CMK (cell line): ENCODE results near the gene KYAT1.

ENCODE experiments used
- DNase-seq: peaks from one replicate; pipeline ENCODE4 v3.0.0-alpha.2; 2010; ENCODE audit warnings: low read depth

The KYAT1 gene

DNA sequence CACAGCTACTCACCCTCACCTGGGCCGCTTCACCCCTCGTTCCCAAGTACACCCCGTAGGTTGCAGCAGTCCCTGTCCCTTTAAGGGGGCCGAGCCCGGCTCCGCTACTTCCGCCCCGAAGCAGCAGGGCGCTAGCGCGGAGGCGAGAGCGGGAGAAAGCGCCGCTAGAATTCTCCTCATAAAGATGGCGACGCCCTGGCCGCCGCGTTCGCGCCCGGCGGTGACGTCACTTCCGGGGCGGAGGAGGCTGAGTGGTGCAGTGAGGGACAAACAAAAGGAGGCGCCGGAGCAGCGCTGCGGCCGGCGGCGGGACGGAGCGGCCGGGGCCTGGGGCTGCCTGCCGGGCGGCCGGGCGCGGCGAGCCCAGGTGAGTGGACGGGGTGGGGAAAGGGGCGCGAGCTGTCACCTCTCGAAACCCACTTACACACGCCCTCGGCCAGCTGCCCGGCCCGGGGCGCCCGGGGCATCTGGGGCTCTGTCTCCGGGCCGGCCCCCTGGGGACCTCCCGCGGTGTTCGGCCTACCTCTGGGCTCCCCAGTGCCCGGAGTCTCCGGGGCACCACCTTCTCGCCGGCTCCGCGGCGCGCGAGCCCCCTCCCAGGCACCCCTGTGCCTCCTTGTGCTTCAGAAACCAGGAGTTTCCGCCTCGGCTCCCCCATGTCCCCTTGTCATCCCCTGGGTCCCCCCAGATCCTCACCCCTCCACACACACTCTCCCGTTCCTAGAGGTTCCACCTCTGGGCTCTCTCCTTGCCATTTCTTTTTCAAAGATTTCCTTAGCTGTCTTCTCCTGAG, at the start of gene KYAT1, which contains the start of gene LRRC8A:
KYAT1 (minus strand) TSS at position 67 of the 793 bp plus-strand sequence. CDS start 36,545 bp downstream, outside the sequence.
LRRC8A (plus strand) TSS at position 250 of the 793 bp plus-strand sequence. CDS start 25,032 bp downstream, outside the sequence.
- DNase-seq: peak; percentile 86

DNA sequence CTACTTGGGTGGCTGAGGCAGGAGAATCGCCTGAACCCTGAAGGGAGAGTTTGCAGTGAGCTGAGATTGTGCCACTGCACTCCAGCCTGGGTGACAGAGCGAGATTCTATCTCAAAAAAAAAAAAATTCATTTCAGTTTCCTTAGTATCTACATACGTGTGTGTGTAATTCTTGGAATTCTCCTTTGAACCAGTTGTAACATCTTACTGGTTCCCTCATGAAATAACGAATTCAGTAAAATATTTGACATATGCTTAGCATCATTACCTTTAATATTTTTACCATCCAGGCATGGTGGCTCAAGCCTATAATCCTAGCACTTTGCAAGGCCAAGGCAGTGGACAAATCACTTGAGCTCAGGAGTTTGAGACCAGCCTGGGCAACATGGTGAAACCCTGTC, 47.8 kb upstream of the KYAT1 start:
- DNase-seq: no peak

DNA sequence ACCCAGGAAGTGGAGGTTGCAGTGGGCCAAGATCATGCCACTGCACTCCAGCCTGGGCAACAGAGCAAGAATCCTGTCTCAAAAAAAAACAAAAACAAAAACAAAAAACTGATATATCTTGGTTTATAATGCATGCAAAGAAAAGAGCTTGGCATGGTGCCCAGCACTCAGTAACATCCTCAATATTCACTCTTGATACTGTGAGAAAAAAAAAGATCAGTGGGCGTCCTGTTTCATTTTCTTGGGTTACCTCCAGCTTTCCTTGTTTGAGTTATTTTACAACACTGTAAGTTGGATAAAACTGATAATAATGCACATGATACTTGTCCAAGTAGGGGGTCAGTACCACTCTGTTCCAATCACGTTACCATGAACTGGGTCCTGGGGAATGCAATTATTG, 46.9 kb upstream of the KYAT1 start:
- DNase-seq: no peak

DNA sequence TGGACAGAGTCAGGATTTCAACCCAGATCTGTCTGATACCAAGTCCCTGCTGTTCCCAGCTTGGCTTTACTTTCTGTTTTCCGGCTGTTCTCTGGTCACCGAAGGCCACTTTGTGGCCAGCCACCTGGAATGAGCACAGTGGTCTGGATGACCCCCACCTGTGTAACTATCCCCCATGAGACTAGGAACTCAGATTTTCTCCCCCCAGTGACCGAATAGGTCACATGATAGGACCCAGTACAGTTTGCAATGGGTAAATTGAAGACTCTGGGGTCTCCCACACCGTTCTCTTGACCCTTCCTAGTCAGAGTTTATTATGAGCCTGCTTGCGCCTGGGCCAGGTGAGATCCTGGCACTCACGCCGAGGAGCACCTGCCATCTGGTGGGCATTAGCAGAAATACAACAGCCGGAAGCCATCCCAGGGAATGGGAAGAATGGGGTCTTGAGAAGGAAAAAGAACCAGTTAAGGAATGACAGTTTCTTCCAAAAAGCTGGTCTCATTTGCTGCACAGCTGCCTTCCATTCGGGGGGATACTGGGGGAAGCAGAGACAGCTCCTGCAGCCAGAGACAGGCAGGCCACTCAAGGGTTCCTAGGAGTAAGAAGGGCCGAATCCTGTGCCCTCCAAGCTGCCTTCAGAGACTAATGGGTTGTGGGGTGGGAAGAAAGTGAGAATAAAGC, 46.1 kb upstream of the KYAT1 start:
- no peak for DNase-seq

DNA sequence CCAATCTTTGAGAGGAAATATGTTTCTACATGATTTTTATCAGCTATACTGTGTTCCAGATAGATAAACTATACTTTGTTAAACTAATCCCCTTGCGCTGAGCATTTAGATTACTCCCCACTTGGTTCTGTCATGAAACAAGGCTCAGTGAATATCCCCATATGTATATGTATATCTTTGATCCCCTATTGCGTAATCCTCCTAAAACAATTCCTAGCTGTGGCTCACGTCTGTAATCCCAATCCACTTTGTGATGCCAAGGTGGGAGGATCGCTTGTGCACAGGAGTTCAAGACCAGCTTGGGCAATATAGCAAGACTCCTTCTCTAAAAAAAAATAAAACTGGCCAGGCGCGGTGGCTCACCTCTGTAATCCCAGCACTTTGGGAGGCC, 41.7 kb upstream of the KYAT1 start:
- DNase-seq: no peak

DNA sequence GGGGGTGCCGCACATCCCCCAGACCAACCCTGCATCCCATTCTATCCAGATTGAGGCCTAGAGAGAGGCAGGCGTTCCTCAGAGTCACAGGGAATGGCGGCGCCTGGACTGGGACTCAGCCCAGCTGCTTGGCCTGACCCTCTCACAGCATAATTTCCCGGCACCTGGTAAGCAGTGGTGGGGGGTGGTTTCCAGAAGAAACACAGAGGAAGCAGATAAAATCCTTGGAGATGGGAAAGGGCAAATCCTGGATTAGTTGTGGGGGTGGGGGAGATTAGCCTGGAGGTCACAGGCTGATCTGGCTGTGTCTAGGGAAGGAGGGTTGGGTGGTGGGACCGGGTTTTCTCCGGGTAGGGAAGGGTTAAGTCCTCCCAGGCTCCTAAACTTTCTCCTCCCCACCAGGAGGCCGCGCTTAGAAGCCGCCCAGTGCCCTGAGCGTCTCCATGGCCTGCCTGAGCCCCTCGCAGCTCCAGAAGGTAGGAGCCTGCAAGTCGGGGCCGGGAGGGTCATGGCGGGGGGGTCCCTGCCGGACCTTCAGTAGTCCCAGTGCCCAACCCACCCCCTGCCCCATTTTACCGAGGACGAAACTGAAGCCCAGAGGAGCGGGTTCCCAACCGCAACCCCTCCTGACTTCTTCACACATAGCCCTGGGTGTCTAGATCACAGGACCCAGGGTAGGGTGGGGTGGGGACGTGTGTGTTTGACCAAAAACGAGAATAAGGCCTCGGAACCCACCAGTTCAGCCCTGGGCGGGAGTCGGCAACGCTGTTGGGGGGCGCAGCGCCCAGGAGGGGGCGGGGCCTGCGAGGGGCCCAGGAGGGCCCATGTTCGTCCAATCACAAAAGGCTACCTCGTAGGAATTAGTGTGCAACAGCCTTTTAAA, 40.4 kb upstream of the KYAT1 start:
- DNase-seq: no peak

DNA sequence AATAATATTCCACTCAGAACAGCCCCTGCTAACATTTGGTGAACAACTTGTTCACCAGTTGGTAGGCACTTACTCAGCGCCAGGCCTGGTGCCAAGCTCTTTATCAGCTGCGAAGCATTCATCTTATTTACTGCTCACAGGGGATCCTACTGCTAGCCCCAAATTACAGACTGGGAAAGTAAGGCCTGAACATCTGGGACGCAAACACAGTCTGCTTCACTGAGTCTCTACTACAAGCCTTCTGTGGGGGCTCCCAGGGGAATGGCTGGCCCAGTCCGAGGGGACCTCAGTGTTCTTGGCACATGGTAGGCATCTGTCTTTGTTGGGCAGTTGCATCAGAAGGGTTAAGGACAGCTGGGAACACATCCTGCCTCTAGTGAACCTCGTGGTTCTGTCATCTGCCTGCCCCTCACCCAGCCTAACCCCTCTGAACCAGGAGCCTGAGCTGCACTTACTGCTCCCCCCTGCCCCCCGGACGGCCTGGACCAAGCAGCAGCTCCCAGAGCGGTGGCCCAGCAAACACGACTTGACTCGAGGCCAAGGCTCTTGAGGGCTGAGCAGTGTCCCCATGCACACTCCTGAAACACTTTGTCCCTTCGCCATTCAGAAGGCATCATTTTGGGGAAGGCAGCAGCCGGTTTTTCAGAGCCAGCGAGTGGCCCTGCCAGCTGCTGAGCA, 38.8 kb upstream of the KYAT1 start, which contains the start of gene PHYHD1:
PHYHD1 (plus strand) TSS at position 602 of the 678 bp plus-strand sequence. CDS start 1,342 bp downstream, outside the sequence.
- DNase-seq: no peak

DNA sequence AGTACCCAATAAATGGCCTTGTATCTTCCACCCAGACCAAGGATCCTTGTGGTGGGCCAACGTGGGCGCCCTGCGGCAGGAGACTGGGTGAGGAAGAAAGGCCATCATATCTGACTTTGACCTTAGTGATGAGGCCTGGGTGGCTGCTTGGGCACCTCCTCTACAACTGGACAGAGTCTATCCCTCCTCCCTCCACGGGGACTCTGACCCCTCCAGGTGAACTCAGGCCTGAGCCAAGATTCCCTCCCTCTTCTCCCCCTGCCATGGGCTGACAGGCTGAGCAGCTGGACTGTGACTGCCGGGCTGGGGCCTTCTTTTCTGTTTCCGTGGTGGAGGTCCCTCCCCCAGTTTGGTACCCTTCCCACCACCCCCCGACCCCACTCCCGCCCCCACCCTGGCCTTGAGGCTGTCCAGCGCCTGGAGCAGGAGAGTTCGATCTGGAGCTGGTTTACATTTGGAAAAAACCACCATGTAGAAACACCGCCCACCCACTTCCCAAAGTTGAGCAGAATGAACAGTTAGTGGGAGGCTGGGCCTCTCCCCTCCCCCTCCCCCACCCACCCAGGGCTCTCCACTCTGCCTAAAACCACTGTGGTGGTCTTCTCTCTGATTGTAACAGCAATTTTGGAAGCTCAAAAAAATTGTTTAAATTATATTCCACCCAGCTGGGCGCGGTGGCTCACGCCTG, 37.8 kb upstream of the KYAT1 start:
- DNase-seq: no peak

DNA sequence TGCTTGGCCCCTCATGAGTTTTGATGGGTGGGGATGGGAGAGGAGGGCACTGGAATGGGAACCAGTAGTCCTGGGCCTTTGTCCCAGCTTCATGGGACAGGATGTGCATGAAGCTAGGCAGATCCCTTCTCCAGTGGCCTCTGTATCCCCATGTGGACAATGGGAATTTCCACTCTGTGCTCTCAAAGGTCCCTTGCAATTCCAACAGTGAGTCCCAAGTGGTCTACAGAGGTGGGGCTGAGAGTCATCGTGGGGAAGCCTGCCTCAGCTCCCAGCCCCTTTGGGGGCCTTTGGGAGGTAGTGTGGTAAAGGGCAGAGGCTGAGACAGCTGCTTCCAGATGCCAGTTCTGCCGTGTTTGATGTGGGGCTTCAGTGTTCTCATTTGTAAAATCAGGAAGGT, 37.2 kb upstream of the KYAT1 start:
- DNase-seq: no peak

DNA sequence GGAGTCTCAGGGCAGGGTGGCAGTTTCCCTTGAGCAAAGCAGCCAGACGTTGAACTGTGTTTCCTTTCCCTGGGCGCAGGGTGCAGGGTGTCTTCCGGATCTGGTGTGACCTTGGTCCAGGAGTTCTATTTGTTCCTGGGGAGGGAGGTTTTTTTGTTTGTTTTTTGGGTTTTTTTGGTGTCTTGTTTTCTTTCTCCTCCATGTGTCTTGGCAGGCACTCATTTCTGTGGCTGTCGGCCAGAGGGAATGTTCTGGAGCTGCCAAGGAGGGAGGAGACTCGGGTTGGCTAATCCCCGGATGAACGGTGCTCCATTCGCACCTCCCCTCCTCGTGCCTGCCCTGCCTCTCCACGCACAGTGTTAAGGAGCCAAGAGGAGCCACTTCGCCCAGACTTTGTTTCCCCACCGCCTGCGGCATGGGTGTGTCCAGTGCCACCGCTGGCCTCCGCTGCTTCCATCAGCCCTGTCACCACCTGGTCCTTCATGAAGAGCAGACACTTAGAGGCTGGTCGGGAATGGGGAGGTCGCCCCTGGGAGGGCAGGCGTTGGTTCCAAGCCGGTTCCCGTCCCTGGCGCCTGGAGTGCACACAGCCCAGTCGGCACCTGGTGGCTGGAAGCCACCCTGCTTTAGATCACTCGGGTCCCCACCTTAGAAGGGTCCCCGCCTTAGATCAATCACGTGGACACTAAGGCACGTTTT, 35.5 kb upstream of the KYAT1 start:
- DNase-seq: no peak

DNA sequence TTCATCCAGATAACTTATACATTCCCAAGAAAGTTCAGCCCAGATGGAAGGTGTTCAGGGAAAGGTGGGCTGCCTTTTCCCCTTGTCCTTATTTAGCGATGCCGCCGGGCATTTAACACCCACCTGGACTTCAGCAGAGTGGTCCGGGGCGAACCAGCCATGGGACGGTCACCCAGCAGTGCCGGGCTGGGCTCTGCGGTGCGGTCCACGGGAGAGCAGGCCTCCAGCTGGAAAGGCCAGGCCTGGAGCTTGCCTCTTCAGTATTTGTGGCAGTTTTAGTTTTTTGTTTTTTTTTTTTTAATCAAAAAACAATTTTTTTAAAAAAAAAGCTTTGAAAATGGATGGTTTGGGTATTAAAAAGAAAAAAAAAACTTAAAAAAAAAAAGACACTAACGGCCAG, 35.0 kb upstream of the KYAT1 start:
- no peak for DNase-seq

DNA sequence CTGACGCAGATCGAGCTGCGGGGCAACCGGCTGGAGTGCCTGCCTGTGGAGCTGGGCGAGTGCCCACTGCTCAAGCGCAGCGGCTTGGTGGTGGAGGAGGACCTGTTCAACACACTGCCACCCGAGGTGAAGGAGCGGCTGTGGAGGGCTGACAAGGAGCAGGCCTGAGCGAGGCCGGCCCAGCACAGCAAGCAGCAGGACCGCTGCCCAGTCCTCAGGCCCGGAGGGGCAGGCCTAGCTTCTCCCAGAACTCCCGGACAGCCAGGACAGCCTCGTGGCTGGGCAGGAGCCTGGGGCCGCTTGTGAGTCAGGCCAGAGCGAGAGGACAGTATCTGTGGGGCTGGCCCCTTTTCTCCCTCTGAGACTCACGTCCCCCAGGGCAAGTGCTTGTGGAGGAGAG, 34.5 kb upstream of the KYAT1 start:
- DNase-seq: no peak

DNA sequence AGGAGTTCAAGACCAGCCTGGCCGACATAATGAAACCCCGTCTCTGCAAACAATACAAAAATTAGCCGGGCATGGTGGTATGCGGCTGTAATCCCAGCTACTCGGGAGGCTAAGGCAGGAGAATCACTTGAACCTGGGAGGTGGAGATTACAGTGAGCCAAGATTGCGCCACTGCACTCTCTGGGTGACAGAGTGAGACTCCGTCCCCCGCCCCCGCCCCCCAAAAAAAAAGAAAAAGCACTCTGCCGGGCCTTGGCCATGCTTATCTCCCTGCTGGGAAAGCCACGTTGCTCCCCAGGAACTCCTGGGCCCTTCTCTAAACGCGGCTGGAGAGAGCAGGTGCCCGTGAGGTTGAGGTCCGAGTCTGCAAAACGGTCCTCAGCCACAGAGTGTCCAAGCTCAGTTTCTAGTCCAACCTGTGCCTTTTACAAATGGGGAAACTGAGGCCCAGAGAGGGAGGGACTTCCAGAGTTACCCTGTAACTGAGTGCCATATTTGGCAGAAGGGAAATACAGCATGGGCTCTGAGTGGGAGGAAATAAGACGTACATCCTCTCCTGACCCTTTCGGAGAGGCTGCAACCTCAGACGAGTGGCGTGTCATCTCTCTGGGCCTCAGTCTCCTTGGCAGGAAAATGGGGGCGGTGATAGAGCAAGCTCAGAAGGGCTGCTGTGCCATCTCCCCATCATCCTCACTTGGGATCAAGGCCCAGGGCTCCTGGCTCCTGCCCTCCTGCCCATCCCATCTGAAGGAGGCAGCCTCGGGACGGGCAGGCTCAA, 32.4 kb upstream of the KYAT1 start:
- DNase-seq: no peak

DNA sequence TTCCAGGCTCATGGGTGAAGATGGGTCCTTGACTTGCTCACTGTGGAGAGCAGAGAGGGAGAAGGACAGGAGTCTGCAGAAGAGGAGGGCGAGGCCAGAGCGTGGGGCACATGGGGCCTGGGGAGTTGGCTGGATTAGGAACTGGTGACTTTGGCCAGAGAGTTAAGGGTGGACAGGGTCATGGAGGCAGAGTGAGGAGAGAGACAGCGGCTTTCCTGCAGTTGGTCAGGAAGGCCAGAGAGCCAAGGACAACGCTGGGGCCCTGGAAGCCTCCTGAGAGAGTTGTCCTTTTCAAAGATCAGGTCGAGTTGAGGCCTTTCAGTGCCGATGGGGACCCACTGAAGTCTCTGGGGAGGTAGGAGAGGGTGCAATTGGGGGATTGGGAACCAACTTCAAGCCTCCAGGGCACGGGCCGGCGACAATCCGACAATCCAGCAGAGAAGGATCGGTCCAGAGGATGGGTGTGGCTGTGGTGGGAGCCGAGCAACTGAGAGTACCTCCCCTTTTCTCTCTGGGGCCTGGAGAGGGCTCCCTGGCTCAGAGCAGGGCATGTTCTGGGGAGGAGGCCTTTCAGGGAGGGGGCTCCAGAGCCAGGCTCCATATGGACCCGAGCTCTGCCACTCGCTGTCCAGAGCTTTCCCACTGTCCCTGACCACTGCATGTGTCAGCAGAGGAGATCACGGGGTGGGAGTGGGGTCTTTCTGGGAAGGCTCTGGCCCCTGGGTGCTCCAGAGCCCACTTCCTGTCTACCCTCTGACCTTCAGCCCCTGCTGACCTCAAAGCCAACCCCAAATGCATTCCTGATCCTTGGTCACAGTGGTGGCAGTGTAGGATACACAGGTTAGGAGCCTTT, 31.5 kb upstream of the KYAT1 start:
- no peak for DNase-seq

DNA sequence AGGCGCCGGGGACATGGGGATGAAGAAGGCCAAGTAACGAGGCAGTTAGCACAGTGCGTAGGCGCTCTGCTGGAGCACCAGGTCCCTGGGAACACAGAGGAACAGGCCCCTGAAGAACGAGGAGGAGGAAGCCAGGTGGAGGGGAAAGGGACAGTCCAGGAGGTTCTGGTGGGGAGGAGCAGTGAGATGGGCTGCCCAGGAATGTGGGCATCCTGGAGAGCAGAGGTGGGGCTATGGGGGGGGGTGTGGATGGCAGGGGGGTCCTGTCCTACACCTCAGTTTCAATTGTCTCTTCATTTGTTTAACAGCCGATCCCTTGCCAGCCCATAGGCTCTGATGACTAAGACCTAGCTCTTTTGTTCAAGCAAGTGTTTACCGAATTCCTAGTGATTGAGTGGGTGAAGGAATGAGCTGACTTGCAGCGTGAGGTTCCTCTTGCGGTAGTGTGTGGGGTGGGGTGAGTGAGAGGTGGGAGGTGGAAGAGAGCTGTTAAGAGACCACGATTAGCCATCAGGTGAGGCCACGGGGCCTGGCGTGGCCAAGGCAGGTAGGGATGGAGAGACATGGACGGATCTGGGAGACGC, 30.6 kb upstream of the KYAT1 start:
- no peak for DNase-seq

DNA sequence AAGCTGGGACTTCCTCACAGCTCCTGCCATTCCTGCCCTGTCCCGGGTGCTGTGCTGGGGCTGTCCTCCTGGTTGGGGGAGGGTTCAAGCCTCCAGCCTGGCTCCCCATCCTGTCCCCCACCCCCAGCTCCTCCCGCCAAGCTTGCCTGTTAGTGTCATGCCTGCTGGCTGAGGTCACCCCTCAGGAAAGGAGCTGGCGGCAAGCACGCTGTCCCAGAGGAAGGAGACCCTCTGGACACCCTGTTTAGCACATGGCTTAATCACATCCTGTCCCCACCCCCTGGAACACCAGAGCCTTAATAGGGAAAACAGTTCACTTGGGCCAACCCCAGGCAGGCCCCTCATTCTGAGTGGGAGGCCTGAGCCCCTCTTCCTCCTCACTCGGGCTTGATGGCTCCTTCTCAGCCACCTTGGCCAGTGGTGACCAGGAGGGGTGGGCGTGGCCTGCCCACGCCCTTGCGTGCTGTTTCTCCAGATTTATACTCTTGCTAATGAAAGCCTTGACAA, 29.8 kb upstream of the KYAT1 start:
- peak; percentile 84 for DNase-seq

DNA sequence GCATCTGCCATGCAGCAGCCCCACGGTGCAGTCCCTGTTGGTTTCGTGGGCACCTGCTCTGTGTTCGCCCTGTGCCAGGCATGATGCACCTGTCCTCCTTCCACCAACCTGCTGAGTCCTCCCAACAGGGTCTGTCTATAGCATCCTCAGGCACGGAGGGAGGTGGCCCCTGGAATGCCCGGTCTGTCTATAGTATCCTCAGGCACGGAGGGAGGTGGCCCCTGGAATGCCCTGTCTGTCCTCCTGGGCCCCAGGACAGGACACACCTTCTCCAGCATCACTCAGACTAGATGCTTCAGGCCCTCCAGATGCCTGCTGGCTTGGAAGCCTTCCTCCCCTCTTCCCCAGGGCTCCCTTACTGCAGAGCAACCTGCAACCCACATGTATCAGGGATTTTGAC, 29.2 kb upstream of the KYAT1 start:
- DNase-seq: no peak

DNA sequence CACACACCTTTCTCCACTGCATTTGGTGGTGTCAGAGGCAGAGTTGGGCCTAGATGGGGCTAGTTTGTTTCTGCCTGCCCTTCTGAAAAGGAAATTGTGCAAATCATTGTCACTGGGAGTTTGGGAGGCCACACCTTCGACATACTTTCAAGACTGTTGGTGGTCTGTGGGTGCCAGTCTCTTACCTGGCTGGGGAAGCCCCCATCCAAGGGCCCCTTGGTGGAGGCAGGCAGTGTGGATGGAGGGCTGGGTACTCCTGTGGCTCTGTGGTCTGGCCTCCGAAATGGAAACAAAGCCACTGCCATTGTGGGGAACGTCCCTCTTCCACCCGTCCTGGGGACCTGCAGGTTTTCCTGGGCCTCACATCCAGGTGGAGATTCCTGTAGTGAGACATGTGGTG, 28.1 kb upstream of the KYAT1 start:
- no peak for DNase-seq
